ENCODE measurements around the gene STXBP2.

Gene STXBP2

DNA sequence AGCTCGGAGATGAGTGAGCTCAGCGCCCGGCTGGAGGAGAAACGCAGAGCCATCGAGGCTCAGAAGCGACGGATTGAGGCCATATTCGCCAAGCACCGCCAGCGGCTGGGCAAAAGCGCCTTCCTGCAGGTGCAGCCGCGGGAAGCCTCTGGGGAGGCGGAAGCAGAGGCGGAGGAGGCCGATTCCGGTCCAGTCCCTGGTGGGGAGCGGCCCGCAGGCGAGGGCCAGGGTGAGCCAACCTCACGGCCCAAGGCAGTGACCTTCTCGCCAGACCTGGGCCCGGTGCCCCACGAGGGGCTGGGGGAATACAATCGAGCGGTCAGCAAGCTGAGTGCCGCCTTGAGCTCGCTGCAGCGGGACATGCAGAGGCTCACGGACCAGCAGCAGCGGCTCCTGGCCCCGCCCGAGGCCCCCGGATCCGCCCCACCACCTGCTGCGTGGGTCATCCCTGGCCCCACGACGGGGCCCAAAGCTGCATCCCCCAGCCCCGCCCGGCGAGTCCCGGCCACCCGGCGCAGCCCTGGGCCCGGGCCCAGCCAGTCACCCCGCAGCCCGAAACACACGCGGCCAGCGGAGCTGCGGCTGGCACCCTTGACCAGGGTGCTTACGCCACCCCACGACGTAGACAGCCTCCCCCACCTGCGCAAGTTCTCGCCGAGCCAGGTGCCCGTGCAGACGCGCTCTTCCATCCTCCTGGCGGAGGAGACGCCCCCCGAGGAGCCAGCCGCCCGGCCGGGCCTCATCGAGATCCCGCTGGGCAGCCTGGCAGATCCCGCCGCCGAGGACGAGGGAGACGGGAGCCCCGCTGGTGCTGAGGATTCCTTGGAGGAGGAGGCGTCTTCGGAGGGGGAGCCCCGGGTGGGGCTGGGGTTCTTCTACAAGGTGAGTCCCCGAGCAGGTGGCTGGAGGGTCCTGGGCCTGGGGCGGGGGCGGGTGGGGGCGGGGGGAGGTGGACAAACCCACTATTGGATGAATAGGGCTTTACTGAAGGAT is 24.3 kb upstream of the STXBP2 start:
- no peak for DNase-seq (ENCODE audit: low read depth in 2 of 2, low spot score in 1 of 2)

DNA sequence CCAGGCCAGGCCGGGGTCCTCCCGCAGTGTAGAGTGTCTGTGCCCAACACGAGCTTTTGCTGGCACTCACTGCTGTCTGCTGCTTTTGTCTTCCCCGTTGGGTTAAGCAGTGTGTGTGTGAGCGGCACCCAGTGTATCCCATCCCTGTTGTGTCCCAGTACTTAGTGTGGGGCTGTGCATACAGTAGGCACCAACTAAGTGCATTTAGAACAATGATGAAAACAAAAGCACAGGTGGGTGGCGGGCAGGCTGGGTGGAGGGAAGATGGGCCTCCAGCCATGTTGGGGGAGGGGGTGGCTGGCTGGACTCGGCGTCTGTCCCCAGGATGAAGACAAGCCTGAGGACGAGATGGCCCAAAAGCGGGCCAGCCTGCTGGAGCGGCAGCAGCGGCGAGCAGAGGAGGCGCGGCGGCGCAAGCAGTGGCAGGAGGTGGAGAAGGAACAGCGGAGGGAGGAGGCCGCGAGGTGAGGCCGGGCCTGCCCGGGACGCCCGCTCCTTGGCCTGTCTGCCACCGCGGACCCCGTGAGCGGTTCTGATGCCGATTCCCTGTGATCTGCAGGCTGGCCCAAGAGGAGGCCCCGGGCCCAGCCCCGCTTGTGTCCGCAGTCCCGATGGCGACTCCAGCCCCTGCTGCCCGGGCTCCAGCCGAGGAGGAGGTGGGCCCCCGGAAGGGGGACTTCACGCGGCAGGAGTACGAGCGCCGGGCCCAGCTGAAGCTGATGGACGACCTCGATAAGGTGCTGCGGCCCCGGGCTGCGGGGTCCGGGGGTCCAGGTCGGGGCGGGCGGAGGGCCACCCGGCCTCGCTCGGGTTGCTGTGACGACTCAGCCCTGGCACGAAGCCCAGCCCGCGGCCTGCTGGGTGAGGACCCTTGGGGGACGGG is 21.8 kb upstream of the STXBP2 start:
- no peak for DNase-seq (ENCODE audit: low read depth in 2 of 2, low spot score in 1 of 2)

DNA sequence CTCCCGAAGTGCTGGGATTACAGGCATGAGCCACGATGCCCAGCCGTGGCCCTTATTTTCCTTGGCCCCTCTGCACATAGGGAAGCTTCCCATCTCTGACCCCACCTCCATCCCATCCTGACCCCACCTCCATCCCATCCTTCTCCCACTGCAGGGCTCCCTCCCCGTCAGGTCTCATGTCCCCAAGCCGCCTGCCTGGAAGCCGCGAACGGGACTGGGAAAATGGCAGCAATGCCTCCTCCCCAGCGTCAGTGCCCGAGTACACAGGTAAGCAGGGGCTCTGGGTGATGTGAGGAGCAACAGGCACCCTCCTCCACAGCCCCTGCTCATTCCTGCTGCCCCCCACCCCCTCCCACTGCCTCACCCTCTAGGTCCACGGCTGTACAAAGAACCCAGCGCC is 19.7 kb upstream of the STXBP2 start:
- no peak for DNase-seq (ENCODE audit: low read depth in 2 of 2, low spot score in 1 of 2)

DNA sequence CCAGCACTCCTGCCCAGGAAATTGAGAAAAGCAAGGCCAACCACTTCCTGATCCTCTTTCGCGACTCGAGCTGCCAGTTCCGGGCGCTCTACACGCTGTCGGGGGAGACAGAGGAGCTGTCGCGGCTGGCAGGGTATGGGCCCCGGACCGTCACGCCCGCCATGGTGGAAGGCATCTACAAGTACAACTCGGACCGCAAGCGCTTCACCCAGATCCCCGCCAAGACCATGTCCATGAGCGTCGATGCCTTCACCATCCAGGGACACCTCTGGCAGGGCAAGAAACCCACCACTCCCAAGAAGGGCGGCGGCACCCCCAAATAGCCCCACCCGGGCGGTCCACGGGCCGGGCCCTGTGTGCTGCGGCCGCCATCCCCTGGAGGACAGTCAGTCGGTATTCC is 19.2 kb upstream of the STXBP2 start:
- no peak for DNase-seq (ENCODE audit: low read depth in 2 of 2, low spot score in 1 of 2)

DNA sequence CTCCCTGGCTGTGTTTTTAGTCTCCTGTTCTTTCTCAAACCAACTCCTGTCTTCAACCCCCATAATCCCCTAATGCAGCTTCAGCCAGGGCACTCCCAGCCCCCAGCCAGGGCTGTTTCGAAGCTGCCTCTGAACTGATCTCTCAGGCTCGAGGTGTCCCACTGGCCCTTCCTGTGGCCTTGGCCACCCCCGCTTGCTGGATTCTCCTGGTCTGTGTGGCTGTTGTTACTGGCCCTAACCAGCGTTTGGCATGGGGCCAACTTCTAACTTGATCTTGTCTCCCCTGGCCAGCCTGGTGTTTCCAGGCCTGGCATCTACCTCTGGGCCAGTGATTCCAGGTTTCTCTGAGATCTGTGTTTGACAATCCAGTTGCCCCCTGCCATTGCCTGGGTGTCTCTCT is 18.6 kb upstream of the STXBP2 start:
- no peak for DNase-seq (ENCODE audit: low read depth in 2 of 2, low spot score in 1 of 2)

DNA sequence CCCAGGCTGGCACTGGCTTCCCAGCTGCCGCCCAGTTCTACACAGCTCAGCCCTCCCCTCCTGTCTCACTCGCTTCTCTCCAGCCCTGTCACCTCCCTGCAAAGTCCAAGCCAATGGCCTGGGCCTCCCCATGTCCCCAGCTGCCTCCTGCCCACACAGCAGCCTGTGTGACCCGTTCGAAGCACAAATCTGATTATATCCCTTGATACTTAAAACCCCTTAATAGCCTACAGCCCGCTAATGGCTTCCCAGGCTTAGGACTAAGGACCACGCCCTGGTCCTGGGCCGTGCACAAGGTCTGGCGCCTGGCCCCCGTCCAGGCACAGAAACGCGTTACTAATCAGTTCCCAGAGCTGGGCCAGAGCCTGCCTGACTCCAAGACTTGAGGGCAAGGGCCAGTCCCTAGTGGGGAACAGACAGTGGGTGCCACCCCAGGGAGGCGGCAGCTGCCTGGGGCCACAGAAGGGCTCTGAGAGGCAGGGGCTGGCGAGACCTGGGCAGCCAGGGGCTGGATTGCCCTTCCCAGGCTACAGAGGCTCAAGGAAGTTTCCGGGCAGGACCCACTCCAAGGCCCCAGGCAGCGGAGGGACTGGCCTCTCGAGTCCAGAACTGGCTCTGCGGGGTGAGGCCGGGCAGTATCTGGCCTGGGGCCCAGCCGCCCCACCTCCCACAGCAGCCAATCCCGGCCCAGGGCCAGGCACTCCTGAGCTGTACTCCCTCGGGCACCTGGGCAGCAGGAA is 18.0 kb upstream of the STXBP2 start:
- no peak for DNase-seq (ENCODE audit: low read depth in 2 of 2, low spot score in 1 of 2)

DNA sequence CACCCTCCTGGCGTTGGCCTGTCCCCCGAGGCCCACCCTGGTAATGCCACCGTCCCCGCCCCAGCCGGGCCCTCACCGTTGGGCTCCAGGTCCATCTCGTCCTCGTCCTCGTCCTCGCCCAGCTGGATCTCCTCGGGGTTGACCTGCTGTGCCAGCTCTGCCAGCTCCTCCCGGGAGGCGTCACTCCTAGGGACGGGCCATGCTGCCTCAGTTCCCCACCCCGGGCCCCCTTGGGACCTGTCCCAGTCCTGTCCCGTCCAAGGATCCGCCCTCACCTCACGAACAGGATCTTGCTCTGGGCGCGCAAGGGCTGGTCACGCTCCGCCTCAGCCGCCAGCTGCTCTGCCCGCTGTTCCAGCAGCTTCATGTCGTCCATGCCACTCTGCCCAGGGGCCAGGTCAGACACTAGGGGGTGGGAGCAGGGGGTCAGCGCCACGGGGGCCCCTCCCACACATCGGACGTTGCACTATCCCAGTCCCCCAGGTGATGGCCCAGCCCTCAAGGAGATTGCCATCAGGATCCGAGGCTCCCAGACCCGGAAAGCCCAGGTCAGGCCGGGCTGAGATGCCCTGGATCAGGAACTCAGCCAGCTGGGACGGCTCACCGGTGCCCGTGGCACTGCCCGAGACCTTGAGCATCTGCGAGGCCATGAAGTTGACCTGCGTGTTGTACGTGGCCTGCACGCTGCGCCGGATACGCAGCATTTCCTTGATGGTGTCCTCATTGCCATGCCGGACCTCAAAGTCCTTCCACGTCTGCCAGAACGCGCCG is 17.1 kb upstream of the STXBP2 start:
- no peak for DNase-seq (ENCODE audit: low read depth in 2 of 2, low spot score in 1 of 2)

DNA sequence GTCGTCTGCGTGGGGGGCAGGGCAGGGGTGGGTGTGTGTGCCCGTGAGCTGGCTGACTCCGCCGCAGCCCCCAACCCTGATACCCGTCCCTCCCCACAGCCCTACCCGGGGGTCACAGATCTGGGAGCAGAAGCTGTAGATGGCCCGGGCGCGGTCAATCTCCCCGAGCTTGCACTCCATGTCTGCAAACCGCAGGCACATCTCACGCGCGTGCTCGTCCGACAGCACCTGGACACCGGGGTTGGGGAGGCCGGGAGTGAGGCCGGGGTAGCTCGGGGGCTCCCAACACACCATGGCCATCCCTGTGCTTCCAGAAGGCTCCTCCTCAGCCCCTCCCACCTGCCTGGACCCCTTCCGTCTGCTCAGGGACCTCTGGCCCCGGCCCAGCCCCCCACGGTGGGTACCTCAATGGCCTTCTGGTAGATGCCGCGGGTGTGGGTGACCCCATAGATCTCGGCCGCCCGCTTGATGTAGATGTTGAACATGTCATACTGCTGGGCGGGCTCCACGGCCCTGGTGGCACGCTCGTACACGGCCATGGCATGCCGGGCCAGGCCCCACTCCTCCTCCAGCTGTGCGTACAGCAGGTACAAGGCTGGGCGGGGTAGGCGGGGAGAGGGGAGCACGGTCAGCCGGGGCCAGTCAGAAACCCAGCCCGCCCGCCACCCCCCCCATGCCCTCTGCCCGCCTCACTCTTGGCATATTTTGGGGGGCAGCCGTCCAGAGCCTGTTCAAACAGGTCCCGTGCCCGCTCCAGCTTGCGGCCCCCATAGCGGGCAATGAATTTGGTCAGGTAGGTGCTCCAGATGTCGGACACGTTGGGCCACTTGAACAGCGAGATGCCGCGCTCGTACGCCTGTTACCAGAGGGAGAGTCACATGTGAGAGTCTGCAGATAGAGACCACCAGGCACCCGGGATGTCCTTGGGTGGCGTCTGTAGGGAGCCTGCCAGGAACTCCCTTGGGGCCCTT is 16.2 kb upstream of the STXBP2 start:
- no peak for DNase-seq (ENCODE audit: low read depth in 2 of 2, low spot score in 1 of 2)

DNA sequence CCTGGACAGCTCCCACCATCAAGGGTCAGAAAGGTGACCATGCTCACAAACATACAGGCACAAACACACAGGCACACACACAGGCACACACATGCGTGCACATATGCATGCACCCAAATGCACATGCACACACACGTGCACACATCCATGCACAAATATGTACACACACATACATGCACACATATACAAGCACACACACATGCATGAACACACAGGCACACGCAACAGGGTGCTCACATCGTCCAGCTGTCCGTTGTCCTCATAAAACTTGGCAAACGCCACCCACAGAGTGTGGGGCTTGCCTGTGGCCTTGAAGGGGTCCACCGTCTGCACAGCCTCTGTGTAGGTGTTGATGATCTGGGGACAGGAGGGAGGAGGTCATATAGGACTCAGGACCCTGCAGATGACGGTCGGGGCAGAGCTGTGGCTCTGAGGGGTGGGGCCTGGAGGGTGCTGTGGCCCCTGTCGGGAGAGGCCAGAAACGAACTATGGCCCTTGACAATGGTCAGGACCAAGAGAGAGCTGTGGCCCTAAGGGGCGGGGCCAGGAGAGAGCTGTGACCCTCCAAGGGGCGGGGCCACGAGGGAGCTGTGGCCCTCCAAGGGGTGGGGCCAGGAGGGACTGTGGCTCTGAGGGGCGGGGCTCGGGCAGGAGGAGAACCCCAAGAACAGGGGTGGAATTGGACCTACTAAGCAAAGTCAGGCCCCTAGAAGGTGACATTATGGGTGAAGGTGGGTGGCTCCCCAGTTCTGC is 13.8 kb upstream of the STXBP2 start:
- DNase-seq (ENCODE audit: low read depth in 2 of 2, low spot score in 1 of 2) = no peak

DNA sequence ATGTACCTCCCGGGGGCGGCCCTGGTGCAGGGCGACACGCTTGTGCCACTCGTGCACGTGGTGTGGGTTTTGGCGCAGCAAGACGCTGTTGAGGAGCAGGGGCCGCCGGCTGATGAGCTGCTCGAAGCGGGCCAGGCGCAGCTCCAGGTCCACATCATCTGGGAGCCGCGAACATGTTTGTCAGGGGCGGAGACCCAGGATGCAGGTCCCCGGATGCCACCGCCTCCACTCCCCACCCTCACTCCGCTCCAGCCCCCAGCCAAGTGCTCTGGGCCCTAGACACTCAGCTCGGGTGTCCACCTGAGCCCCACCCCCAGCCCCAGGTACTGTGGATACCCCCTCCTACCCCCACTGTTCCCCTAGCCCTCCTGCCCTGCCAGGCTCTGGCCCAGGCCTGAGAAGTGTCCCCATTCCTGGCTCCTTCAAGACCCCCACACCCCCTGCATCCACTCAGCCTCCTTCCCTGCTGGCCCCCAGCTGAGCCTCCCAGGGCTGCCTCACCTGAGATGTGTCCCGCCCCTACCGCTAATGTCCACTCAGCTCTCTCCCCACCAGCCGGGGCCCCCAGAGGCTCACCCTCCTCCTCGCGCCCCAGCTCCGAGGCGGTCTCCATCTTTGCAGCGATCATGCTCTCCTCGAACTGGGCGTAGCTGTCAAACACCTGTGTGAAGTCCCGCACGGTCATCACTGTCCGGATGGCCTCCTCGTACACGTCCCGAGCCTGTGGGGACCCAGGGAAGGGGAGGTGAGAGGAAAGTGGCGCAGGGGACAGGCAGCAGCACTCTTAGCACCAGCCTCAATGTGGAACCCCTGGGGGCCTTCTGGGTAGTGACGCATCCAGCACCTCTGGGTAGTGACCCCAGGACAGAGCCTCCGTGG is 12.9 kb upstream of the STXBP2 start:
- no peak for DNase-seq (ENCODE audit: low read depth in 2 of 2, low spot score in 1 of 2)

DNA sequence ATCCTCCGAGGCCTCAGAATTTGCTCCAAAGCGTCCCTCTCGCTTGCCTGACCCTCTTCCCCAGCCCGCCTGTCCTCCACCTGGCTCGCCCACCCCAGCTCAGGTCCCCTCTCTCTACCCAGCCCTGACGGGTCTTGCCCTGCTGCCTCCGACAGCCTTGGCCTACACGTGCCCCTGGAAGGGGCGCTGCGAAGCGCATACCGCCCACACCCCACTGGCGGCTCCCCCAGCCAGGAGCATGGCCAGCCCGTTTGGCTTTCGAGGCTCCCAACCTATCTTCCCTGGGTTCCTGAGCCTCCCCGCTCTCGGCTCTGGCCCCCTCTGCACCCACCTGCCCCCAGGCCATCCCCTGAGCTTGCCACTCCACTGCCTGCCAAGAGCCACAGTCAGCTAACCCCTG is 12.1 kb upstream of the STXBP2 start:
- DNase-seq (ENCODE audit: low read depth in 2 of 2, low spot score in 1 of 2) = no peak

DNA sequence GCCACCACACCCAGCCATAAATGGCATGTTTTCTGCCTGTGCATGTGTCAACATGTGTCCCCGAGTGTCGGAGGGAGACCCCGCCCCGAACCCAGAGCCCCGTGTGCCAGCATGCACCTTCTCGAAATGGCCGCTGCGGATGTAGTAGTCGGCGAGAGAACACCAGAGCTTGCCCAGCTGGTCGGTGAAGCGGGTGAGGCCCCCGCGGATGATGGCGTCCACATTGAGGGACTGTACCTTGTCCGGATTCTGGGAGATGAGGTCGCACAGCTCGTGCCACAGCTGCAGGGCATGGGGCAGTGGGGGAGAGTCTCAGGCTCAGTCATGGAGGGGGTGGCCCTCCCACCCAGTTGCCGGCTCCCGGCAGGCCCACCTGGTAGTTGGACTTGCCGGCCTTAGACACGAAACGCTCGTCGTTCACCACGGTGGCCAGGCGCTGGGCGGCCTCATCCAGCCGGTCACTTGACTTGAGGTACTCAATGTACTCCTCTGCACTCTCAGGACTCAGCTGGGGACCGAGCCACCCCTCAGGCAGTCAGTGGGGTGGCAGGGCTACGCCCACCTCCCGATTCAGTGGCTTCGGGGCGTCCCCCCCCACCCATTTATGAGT is 11.0 kb upstream of the STXBP2 start:
- DNase-seq (ENCODE audit: low read depth in 2 of 2, low spot score in 1 of 2) = no peak

DNA sequence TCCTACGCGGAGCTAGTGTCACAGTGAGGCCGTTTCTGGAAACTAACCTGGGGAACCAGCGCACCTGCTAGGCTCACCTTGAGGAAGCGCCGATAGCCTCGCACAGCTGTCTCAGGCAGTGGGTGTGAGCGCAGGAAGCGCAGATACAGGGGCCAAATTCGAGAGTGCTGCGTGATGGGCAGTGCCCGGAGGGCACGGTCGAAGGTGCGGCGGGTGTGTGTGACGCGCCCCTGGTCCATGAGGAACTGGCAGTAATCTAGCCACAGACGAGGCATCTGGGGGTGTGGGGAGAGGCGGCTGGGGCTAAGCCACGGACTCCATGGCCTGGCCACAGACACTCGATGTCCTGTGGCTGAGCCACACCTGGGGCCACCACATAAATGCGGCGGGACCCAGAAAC is 9.7 kb upstream of the STXBP2 start:
- no peak for DNase-seq (ENCODE audit: low read depth in 2 of 2, low spot score in 1 of 2)

DNA sequence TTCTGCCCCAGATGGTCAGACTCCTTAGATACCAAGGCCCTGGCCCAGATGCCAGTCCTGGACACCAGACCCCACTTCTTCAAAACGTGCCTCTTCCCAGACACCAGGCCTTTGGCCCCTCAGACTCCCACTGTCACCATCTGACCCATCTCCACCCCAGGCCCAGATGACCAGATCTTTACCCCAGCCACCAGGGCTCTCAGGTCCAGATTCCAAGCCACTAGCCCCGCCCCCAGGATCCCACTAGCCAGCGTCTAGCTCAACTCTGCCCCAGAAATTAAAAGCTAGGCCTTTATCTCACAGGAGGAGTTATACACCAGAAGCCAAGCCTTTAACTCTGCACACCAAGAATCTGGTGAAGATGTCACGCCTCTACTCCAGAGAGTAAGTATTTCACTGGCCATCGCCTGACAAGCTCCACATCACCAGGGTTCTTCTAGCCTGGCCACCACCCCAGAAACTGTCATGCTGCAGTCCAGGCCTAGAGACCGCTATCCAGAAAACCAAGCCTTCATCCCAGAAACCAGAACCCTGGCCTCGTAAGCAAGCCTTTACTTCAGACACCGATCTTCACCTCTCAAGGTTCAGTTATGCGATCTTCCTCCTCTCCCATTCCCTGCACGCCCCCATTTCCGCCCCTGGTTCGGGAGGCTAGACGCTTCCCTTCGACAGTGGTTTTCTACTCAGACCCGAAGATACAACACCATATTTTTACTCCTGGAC is 8.2 kb upstream of the STXBP2 start:
- no peak for DNase-seq (ENCODE audit: low read depth in 2 of 2, low spot score in 1 of 2)

DNA sequence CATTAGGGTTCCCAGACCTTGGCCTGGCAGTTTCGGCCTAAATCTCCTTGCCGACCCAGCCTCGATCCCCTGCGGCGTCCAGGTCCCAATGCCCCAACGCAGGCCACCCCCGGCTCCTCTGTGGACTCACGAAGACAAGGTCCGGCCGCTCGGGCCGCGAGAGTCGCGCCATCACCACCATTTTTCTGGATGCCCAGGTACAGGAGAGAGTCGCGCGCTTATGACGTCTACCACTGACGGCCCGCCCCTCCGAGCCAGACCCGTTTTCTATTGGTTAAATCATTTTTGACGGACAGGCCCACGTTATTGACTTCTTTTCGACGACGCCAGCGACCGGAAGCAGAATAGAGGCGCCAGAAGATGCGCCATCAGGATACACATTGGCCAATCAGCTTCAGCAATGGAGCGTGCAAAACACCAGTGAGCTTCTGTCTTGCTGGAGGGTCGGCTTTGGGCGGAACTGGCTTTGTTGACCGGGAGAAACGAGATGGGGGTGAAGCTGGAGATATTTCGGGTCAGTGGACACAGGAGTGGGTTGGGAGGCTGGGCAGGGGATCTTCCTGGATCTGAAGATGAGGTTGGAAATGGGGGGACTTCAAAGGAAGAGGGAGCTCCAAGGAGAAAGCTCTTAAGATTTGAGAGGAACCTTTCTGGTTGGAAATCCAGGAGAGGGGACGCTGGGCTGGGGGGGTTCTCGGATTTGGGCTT is 7.4 kb upstream of the STXBP2 start, which contains the start of the genes PET100 and XAB2:
PET100 (plus strand) TSS at position 447 of the 708 bp plus-strand sequence; CDS start at position 488, 41 bp downstream.
XAB2 (minus strand) TSS at position 199 of the 708 bp plus-strand sequence; CDS start at position 181, 18 bp downstream.
- peak; percentile 83 to 89 for DNase-seq (ENCODE audit: low read depth in 2 of 2, low spot score in 1 of 2)

DNA sequence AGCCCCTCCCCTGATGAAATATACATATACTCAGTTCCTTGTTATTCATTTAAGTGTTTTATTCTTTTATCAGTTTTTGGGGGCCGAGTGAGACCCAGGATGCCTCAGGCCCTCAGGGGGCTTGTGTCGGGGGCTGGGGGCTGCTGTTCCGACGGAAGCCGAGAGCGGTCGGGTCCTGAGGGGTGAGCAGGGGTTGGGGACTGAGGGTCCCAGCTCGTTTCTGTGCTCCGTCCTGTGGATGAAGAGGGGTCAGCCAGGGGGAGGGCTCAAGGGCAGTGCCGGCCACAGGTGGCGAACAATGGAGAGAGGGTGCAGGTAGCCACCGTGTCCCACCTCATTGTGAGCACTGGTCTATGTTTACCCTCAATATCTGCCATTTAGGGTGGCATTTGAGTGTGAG is 5.3 kb upstream of the STXBP2 start:
- no peak for DNase-seq (ENCODE audit: low read depth in 2 of 2, low spot score in 1 of 2)

Measured in stimulated activated CD8-positive, alpha-beta memory T cell treated with anti-CD3 and anti-CD28 coated beads, Interleukin-4, amount 100 ng/mL, for 4 hours (primary cell).